Measurements from ENCODE around the gene LGR5. TPM values are rescaled to one million over a fixed set of nuclear protein-coding genes. Genes with fewer than 3 reads are reported as not detected.
"Not testable (repeated sequence)": the region's sequence is repeated elsewhere in the genome, so short reads cannot be mapped to it uniquely, and the experiment has no call there.

Gene LGR5
- polyA plus RNA-seq, 3 donors, result 0.03 to 0.16 TPM; not detected in 1

DNA sequence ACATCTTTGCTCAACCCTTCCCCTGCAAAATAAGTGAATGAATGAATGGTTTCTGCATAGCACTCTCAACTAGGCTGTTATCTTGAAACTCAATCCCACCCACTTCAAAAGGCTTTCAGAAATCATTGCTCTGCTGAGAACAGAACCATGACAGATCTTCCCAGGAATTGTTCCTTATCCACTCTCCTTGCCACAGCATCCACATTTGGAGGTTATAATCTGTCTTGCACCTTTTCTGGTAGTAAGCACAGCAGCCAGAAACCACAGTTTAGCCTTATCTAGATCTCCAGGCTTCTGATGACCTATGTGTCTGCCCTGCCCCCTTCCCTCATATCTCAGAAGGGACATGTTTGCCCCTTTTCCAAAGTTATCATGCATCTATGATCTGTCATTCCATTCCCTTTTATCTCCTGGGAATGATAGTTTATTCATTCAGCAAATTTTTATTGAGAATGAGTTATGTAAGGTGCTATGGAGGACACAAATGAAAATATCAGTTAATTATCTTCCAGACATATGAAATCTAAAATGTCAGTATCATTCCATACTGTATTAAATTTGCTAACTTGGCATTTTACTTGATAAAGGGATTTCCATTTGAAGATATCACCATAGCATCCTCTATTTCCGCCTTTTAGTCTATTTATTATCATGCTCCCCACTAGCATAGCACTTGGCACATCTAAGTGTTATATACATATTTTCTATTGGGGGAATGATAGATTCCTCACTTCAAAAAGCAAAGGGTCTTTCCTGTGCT, 21.4 kb downstream of the LGR5 start:
- no peak overlapping the region for H3K27ac ChIP-seq (ENCODE audit: low read depth, low read length)
- 86 to 100% (median 87%) methylated on average over 1 of the region's 1 CpG for WGBS, 3 donors

DNA sequence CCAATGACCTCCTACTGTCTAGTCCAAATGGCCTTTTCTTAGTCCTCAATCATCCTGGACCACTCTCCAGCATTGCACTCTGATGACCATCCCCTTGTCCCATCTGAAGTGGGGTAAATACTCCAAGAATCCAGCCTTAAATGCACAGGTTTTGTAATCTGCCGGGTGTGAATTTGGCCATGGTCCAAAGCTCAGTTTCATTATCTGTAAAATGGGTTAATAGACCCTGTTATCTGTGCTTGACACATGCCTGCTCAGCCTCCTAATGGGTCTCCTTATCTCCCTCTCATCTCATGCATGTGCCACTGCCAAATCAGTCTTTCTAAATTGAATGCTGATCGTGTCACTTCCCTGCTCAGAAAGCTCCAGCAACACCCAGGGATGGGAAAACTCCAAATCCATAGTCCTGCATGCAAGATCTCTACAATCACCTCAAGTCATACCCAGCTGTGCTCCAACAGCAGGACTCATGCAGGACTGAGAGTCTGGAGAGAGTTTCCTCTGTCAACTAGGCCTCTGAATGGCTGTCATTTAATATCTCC, 22.3 kb downstream of the LGR5 start:
- H3K27ac ChIP-seq (ENCODE audit: low read depth, low read length), result no peak overlapping the region
- 52 to 79% (median 72%) methylated on average over 2 of the region's 2 CpGs for WGBS, 3 donors

DNA sequence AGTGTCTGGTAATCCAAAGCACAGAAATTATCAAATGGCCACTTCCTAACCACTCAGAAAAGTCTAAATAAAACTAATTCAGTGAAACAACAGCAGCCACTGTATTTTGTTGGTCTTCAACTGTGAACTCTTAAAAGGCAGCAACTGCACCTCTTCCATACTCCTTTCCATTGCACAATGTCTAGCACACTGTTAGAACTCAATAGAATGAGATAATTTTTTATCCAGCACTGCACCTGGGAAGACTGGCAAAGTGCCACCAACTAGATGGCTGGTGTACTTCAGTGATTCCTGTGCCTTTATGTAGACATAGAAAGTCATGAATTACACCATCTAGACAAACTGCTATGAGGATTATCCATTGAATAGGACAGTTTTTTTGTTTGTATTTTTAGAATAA, 26.2 kb downstream of the LGR5 start:
- no peak overlapping the region for H3K27ac ChIP-seq (ENCODE audit: low read depth, low read length)

DNA sequence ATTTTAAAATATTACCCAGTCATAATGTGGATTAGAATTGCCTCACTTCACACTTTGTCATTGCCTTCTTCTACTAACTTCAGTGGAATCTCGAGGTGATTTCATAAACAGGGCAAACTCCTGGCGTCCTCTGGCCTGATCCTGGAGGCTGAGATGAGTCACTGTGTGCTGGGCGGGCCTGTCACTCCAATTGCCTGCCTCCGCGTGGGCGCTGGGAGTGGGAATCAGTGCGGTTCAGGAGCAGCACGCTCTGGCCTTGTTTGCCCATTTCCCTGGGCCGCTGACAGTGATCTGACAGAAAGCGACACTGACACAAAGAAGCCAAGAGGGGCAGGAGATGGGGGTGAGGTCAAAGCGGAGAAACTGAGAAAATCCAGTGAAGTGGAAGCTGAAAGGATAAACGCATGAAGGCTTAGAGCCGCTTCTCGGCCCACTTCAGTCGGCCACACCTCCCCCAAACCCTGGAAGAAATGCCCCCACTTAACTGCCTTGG, 29.7 kb downstream of the LGR5 start:
- WGBS, 3 donors, result 66 to 75% (median 73%) methylated on average over 15 of the region's 15 CpGs
- no peak overlapping the region for H3K27ac ChIP-seq (ENCODE audit: low read depth, low read length)

DNA sequence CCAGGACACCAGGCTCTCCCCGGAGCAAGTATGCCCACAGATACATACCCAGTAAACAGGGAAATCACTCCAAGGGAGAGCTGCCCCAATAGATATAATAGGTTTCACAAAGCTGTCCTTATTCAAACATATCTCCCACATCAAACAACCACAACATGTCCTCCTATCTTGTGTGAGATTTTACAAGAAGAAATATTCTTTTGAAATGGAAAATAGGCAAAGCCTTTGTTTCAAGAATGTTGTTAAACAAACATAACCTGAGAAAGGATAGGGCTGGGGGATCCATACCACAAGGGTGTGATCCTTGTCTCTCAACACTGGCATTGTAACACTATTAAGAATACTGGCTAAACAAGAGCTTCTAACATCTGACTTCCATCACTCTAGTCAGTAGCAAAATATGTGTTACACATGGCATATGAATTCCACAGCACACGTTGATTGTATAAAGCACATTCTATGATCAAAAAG, 32.9 kb downstream of the LGR5 start:
- WGBS, 3 donors, result 40 to 65% (median 61%) methylated on average over 2 of the region's 2 CpGs
- H3K27ac ChIP-seq (ENCODE audit: low read depth, low read length), result no peak overlapping the region

DNA sequence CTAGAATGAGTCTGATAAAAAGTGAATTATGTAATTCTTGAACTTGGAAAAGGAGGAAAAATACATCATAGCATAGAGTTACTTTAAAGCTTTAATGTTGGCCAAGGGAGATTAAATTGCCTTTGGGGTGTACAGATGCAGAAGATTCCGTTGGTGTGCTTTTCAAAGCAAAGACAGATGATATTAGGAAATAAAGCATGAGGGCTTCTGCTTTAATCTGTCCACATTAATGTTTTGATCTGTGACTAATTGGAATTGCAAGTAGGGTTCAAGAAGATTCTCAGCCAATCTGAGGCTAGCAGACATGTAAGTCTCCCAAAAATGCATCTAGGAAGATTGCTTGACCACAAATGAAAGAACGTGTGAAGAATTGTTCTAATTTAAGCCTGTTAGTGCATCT, 35.2 kb downstream of the LGR5 start:
- WGBS, 3 donors, result 60 to 65% (median 61%) methylated on average over 2 of the region's 2 CpGs
- no peak overlapping the region for H3K27ac ChIP-seq (ENCODE audit: low read depth, low read length)

DNA sequence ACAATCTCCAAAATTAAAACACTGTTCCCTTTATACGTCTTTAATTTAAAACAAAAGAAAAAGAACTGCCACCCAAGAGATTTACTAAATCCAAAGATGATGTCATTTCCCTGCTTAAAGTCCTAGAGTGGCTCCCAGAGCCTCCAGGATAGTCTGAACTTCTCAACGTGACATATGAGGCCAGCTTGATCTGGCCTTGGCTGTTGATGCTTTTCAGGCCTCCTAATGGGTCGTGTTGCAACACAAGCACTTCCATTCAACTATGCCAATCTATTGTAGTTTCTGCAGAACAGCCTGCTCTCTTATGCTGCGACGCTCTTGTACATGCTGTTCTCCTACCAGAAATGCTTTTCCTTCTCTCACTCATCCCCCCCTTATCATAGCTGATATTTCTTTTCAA, 35.7 kb downstream of the LGR5 start:
- no peak overlapping the region for H3K27ac ChIP-seq (ENCODE audit: low read depth, low read length)
- WGBS, 3 donors, result 63 to 67% (median 66%) methylated on average over 5 of the region's 5 CpGs

DNA sequence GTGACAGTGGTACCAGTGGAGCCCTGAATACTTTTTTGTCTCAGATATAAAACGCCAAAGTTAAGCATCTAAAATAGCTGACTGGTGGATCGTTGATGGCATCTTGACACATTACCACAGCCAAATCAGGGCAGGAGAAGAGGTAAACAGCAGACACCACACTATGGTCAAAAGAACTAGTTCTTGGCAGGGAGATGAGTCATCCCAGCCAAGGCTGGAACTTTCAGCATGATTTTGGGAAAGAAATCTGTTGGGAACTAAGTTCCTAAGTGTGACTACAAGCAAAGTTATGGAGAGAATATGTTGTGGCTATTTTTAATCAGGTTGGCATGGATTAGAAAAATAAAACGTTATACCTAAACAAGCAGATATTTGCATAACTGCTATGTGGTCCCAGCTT, 36.9 kb downstream of the LGR5 start:
- H3K27ac ChIP-seq (ENCODE audit: low read depth, low read length), result no peak overlapping the region
- WGBS, 3 donors, result 60 to 80% (median 63%) methylated on average over 3 of the region's 3 CpGs

DNA sequence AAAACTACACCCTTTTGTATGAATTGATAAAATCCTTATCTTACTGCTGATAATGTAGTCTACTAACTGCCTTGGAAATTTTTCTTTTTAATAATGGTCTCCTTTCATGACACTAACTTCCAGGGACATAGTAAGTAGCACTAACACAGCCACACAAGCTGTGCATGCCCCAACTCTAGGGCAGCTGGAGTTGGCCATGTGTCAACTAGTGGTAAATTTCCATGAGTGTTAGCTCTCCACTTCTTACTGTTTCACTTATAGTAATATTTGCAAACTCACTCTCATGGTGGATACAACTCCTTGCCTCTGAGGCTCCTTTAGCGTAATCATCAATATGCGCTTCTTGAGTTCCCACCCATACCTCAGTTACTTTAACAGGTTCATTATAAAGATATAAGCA, 38.0 kb downstream of the LGR5 start:
- WGBS, 3 donors, result 95 to 100% (median 97%) methylated on average over 2 of the region's 2 CpGs
- no peak overlapping the region for H3K27ac ChIP-seq (ENCODE audit: low read depth, low read length)

DNA sequence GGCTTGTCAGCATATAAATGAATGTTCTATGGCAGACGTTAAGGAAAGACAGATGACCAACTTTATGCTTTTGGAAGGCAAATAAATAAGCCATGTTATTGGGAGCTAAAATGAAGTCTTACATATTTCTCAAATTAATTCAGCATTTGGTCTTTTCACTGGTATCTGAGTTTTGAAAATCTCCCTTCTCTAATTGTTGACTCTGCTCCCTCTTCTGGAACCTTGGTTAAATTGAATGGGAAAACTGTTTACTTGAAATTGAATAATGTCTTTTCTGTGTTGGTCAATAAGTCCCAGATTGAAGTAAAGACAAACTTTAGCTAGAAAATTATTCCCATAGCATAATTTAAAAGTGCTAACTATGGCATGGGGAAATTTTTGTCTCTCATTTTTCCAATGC, 38.7 kb downstream of the LGR5 start:
- H3K27ac ChIP-seq (ENCODE audit: low read depth, low read length), result no peak overlapping the region
- WGBS, 3 donors, result 21 to 49% (median 38%) methylated on average over 1 of the region's 1 CpG

DNA sequence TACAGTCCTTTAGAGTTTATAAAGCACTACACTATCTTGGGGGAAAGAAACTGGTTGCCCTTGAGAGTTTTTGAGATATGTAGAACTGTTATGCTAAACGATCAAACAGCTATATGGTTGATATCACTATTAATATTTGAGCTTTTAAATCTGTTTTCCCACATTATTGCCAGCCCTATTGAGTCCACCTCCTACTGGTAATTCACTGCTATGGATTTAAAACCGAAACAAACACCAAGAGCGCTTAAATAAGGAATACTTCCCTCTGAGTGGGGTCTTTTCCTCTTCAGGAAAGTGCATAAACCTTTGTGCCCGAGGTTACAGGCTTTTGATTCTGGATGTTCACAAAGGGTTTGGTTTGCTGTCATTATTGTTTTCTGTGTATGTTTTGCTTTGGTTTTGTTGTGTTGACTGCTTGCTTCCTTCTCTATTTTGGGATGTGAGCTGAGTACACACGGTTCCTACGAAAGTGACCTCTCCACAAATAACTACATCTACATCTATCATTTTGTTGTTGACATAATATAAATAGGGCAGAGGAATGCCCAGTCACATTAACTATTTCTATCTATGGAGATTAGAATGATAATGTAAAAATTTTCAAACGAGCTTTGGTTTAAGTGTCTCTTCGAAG, 44.8 kb downstream of the LGR5 start:
- WGBS, 3 donors, result 58 to 66% (median 64%) methylated on average over 8 of the region's 8 CpGs
- no peak overlapping the region for H3K27ac ChIP-seq (ENCODE audit: low read depth, low read length)

DNA sequence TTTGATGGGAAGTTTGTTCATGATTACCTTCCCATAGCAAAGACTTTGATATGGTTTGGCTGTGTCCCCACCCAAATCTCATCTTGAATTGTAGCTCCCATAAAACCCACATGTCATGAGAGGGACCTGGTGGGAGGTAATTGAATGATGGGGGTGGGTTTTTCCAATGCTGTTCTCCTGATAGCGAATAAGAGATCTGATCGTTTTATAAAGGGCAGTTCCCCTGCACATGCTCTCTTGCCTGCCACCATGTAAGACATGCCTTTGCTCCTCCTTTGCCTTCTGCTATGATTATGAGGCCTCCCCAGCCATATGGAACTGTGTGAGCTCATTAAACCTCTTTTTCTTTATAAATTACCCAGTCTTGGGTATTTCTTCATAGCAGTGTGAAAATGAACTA, 51.2 kb downstream of the LGR5 start:
- not testable (repeated sequence) for H3K27ac ChIP-seq (ENCODE audit: low read depth, low read length)
- 64 to 100% (median 98%) methylated on average over 2 of the region's 2 CpGs for WGBS, 3 donors

DNA sequence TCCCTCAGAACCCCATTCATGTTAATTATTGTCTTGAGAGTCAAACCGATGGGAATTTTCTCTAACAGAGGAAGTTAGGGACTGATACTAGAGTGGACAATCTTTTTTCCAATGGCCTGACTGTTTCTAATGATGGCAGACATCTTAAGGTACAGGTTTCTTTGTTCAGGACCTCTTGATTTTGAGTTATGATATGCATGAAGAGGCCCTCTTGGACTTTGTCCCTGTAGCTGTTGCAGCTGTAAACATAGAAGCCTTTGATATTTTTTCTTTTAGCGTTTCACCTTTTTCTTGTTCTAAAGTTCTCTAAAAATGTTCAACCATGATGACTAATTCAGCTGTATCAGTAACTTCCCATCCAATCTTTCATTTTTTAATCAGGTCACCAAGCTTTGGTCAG, 53.0 kb downstream of the LGR5 start:
- no peak overlapping the region for H3K27ac ChIP-seq (ENCODE audit: low read depth, low read length)
- 62 to 92% (median 86%) methylated on average over 2 of the region's 2 CpGs for WGBS, 3 donors

DNA sequence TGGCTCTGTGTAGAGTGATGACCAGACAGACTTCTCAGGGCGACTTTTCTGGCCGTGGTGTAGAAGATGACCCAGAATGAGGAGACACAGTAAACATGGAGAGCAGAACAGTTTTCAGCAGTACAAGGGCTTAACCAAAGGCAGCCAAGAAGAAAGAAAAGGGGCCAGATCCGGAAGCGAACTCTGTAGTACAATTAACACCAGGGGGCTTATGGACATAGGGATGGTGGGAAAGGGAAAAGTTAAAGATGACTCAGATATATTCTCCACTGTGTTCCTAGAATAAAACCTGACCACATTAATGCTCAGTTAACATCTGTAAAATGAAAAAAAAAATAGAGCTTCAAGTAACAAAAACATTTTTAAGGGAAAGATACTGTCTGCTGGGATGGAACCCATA, 60.2 kb downstream of the LGR5 start:
- 93 to 98% (median 97%) methylated on average over 4 of the region's 4 CpGs for WGBS, 3 donors

DNA sequence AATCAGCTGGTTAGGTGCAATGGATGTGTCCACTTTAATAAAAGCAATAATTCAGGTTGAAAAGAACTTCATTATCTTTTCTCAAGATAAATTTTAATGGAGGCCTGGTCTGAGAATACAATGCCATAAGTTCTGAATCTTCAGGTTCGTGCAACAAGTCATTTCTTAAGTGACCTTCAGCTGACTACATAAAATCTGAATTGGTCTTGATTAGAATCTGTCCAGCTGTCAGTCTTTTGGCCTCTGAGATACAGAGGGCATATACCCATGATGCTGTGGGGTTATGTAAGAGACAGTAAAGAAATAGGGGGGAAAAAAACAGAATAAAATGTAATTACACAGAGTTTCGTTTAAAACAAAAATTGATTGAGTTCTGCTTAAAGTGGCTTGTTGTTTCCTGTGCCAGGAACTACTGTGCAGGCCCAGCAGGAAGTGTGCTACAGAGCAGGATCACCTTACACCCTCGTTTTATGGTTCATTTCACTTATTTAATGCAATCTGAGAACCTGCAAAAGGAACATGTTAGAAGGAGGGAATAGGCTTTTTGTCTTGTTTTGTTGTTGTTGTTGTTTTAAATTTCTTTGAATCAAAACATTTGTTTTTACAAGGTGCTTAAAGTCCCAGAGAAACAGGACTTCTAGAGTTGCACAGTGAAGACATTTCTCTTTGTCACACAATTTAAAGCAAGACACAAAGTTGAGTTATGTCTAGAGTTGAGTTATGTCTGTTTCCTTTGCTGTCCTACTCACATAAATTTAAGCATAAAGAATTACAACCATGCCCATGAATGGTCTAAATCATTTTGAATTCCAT, 64.2 kb downstream of the LGR5 start:
- WGBS, 3 donors, result 26 to 36% (median 29%) methylated on average over 3 of the region's 3 CpGs
- no peak overlapping the region for H3K27ac ChIP-seq (ENCODE audit: low read depth, low read length)

More for the DNA sequence above, 60.2 kb downstream of the LGR5 start:
- no peak overlapping the region for H3K27ac ChIP-seq (ENCODE audit: low read depth, low read length)

DNA sequence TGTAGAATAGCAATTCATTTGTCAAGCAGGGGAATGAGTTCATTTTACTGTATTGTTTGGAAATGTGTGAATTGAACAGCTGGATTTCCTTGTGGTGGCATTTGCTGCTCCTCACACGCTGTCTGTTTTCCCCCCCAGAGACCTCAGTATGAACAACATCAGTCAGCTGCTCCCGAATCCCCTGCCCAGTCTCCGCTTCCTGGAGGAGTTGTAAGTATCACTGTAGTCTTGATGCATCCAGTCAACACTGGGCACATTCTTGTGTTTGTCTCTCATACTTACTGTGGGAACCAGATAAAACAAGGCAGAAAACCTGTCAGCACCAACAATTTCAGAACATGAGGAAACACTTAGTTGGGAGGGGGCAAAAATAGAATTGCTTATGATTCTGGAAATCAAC, 64.9 kb downstream of the LGR5 start:
- WGBS, 3 donors, result 38 to 67% (median 56%) methylated on average over 3 of the region's 3 CpGs
- H3K27ac ChIP-seq (ENCODE audit: low read depth, low read length), result no peak overlapping the region

DNA sequence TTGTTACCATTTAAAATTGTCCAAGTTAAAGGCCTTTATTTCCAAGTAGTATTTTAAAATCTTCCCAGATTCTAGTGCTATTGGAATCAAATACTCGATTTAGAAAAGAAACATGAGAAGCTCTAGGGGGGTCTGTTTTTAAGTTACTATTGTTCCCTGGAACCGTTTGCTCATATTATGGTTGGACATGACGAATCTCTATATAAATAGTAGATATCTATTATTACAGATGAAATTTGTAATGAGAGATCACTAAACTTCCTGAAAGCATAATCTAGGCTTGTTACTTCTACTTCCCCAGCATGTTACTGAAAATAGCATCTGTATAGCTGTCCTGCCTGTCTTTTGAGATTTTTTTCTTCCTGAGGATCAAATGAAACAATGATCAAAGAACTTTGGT, 70.1 kb downstream of the LGR5 start:
- 68 to 79% (median 72%) methylated on average over 3 of the region's 3 CpGs for WGBS, 3 donors
- H3K27ac ChIP-seq (ENCODE audit: low read depth, low read length), result no peak overlapping the region

DNA sequence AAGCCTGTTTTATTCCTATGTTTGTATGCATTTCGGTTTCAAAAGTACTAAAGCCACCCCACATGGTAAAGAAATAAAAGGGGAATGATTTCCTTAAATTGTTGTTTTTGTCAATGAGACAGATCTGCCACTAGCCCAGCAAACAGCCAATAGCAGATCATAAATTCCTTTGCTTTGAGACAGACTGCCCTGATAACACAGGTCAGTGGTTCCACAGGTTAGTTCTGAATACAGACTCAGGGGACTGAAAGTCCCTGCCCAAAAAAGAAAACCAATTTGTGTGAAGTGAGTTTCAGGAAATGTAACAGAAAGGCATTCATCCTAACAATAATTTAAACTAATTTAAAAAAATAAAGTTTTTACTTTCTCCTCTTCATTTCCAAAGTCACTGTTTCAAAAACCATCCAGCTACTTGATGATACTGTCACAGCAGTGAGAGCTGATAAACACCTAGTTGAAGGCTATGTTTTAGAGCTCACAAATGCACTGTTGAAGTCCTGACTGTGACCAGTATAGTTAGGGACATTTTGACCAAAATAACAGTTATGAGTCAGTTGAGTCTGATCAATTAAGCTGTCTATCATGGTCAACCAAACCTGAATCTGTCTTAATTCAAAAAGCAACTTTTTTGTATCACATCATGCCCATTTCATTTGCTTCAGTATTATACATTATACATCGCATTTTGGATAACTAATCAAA, 77.7 kb downstream of the LGR5 start:
- H3K27ac ChIP-seq (ENCODE audit: low read depth, low read length), result no peak overlapping the region
- WGBS, 3 donors, result 70 to 79% (median 74%) methylated on average over 2 of the region's 2 CpGs
